Measurements from ENCODE around the gene NODAL.

The NODAL gene

DNA sequence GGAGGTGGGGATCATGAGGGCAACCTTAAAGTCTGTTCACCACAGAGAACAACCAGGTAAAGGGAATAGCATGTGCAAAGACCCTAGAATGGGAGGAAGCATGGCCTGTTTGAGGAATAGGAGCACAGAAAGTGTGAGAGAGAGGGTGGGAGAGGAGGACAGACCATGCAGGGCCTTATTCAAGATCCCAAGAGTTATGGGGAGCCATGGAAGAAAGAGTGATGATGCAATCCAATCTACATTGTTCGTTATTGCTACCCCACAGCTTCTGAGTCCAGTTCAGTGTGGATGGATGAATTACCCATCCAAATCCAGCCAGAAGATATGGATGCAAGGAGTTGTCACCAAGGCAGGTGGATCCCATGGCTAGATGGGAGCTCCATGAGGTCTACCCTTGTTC, 45.3 kb downstream of the NODAL start:
- no peaks in the 10 kb centered on the region for H3K36me3 ChIP-seq (replicated peaks; ENCODE audit: insufficient read depth, low read length)
- H4K20me1 ChIP-seq (ENCODE audit: insufficient read depth, low read length): no peaks in the 10 kb centered on the region
- H3K9me3 ChIP-seq (replicated peaks; ENCODE audit: insufficient read depth, low read length): no peaks in the 10 kb centered on the region
- H3K4me2 ChIP-seq (ENCODE audit: low read depth, low read length): no peak overlapping the region
- no peak overlapping the region for H3K4me3 ChIP-seq (ENCODE audit: low read length)
- H3K79me2 ChIP-seq (ENCODE audit: low read length): no peaks in the 10 kb centered on the region
- no peaks in the 10 kb centered on the region for H3K4me1 ChIP-seq (ENCODE audit: low read length)
- H3K9ac ChIP-seq (ENCODE audit: low read length): no peak overlapping the region
- H3F3A ChIP-seq (ENCODE audit: insufficient read depth, low read length): no peaks in the 10 kb centered on the region
- no peak overlapping the region for H3K27ac ChIP-seq (ENCODE audit: low read length)
- TF ChIP-seq EZH2 (optimal IDR thresholded peaks at IDR 0.05; ENCODE audit: low read depth, low read length) (no peak), EZH2phosphoT487 (IDR thresholded peaks at IDR 0.05; ENCODE audit: low read length) (no peak)
- TF ChIP-seq, protein P1, sequence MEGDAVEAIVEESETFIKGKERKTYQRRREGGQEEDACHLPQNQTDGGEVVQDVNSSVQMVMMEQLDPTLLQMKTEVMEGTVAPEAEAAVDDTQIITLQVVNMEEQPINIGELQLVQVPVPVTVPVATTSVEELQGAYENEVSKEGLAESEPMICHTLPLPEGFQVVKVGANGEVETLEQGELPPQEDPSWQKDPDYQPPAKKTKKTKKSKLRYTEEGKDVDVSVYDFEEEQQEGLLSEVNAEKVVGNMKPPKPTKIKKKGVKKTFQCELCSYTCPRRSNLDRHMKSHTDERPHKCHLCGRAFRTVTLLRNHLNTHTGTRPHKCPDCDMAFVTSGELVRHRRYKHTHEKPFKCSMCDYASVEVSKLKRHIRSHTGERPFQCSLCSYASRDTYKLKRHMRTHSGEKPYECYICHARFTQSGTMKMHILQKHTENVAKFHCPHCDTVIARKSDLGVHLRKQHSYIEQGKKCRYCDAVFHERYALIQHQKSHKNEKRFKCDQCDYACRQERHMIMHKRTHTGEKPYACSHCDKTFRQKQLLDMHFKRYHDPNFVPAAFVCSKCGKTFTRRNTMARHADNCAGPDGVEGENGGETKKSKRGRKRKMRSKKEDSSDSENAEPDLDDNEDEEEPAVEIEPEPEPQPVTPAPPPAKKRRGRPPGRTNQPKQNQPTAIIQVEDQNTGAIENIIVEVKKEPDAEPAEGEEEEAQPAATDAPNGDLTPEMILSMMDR (IDR thresholded peaks at IDR 0.05; ENCODE audit: low read length): no peak
- H3K27me3 ChIP-seq (replicated peaks; ENCODE audit: insufficient read depth, low read length): 0 out of 2 replicates have a peak, but pooled peaks cover 4% of the 10 kb centered on the region
- H2AFZ ChIP-seq (ENCODE audit: low read length): no peak overlapping the region
- H3K9me2 ChIP-seq (replicated peaks; ENCODE audit: insufficient read depth, low read length): no peaks in the 10 kb centered on the region
- DNase-seq: no peak

DNA sequence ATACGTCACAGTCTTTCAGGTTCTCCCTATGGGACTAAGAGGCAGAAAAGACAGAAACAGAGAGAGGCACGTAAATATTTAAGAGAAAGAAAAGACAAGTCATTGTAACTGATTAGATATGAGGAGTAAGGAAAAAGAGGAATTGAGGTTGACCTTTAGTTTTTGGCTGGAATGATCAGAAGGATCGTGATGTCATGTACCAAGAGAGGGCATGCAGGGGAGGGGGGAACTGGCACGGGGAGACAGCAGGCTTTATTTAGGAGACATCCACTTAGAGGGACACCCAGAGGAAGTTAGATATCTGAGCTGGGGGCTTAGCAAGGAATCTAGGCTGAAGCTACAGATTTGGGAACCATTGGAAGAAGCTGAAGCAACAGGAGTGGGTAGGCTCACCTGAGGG, 49.8 kb downstream of the NODAL start:
- H2AFZ ChIP-seq (ENCODE audit: low read length): no peak overlapping the region
- TF ChIP-seq EZH2phosphoT487 (IDR thresholded peaks at IDR 0.05; ENCODE audit: low read length) (no peak), EZH2 (optimal IDR thresholded peaks at IDR 0.05; ENCODE audit: low read depth, low read length) (no peak)
- TF ChIP-seq, protein P1 (IDR thresholded peaks at IDR 0.05; ENCODE audit: low read length): no peak
- H3K9me3 ChIP-seq (replicated peaks; ENCODE audit: insufficient read depth, low read length): no peaks in the 10 kb centered on the region

More for the DNA sequence above, 49.8 kb downstream of the NODAL start:
- Histone ChIP-seq H3K27ac (ENCODE audit: low read length) (no peak overlapping the region), H3K9ac (ENCODE audit: low read length) (no peak overlapping the region), H3K4me3 (ENCODE audit: low read length) (no peak overlapping the region), H3K79me2 (ENCODE audit: low read length) (no peaks in the 10 kb centered on the region), H3K9me2 (replicated peaks; ENCODE audit: insufficient read depth, low read length) (no peaks in the 10 kb centered on the region), H3F3A (ENCODE audit: insufficient read depth, low read length) (0 out of 2 replicates have a peak, but pooled peaks cover 4% of the 10 kb centered on the region), H3K4me2 (ENCODE audit: low read depth, low read length) (no peak overlapping the region), H3K27me3 (replicated peaks; ENCODE audit: insufficient read depth, low read length) (0 out of 2 replicates have a peak, but pooled peaks cover 4% of the 10 kb centered on the region), H4K20me1 (ENCODE audit: insufficient read depth, low read length) (no peaks in the 10 kb centered on the region), H3K4me1 (ENCODE audit: low read length) (peaks cover 5% of the 10 kb centered on the region), H3K36me3 (replicated peaks; ENCODE audit: insufficient read depth, low read length) (no peaks in the 10 kb centered on the region)
- DNase-seq: no peak

Measured in MM.1S (cell line).